Raji (cell line): ENCODE data around the gene NAT16.

Experiments
- POLR2A ChIP-seq: IDR thresholded peaks from 2 replicates; pipeline ENCODE4 v1.6.1; 2011; ENCODE audit warnings: low read depth, low read length, control low read depth; ENCODE audit not compliant: insufficient read depth

The NAT16 gene

DNA sequence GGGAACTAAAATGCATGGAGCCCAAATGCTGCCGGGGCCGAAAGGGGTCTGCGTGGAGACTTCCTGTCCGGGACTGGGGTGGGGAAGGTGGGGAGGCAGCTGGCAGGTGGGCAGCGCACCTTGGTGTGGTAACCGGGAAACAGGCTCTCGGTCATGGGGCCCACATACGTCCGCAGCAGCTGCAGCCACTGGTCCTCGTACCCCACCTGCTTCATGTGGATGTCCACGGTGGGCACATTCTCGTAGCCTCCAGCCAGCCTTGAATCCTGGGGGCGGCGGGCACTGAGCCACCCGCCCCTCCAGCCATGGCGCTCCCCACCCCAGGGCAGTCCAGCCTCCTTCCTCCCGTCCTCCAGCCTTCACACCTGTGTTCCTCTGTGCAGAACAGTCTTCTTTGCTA is 27.4 kb upstream of the NAT16 start:
- TF ChIP-seq POLR2A: no peak

DNA sequence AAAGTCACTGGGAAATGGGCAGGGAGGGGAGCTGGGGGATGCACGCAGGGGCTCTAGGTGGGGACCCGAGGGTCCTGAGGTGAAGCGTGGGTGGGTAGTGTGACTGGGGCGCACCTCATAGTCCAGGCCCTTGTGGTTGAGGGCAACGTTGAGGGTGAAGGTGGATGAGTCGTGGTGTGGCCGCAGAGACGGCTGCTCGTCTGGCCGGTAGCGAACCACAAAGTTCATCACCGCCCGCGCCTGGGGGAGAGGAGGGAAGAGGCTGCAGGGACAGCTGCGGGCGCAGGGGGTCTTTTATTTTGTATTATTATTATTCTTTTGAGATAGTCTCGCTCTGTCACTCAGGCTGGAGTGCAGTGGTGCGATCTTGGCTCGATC is 26.6 kb upstream of the NAT16 start:
- TF ChIP-seq POLR2A: no peak

DNA sequence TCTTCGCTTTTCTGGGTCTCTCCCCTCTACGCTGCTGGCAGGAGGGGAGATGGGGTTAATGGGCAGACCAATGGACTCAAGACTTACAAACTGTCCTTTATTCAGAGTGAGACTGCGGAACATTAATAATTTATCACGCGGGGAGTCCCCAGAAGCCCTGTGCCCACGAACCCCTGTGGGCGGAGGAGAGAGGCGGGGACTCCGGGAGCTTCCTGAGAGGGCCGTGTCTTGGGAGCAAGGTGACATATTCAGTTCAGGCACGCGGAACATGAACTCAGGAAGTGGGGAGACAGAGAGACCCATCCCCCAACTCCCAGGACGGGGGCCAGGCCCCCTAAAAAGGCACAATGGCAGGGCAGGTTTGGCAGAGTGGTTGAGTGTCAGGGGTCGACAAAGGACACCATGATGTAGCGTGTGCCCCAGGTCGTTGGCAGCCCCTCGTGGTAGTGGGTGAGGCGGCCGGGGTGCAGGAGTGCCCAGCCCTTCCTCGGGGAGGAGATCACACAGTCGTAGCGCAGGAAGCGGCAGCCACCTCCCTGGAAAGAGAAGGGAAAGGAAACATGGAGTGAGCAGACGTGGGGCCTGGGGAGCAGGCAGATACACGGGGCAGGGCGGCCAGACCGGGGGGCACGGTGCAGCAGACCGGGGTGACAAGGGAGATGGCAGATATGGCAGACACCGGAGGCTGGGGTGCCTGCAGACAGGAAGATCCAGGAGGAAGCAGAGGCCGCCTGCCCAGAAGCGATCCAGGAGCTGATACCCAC is 26.0 kb upstream of the NAT16 start:
- no peak for TF ChIP-seq POLR2A

DNA sequence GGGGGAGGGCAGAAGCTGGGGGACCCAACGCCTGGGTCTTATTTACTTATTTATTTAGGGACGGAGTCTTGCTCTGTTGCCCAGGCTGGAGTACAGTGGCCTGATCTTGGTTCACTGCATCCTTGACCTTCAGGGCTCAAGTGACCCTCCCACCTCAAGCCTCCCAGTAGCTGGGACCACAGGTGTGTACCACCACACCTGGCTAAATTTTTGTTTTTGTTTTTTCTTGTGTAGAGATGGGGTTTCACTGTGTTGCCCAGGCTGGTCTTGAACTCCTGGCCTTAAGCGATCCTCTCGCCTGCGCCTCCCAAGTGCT is 22.5 kb upstream of the NAT16 start:
- no peak for TF ChIP-seq POLR2A

DNA sequence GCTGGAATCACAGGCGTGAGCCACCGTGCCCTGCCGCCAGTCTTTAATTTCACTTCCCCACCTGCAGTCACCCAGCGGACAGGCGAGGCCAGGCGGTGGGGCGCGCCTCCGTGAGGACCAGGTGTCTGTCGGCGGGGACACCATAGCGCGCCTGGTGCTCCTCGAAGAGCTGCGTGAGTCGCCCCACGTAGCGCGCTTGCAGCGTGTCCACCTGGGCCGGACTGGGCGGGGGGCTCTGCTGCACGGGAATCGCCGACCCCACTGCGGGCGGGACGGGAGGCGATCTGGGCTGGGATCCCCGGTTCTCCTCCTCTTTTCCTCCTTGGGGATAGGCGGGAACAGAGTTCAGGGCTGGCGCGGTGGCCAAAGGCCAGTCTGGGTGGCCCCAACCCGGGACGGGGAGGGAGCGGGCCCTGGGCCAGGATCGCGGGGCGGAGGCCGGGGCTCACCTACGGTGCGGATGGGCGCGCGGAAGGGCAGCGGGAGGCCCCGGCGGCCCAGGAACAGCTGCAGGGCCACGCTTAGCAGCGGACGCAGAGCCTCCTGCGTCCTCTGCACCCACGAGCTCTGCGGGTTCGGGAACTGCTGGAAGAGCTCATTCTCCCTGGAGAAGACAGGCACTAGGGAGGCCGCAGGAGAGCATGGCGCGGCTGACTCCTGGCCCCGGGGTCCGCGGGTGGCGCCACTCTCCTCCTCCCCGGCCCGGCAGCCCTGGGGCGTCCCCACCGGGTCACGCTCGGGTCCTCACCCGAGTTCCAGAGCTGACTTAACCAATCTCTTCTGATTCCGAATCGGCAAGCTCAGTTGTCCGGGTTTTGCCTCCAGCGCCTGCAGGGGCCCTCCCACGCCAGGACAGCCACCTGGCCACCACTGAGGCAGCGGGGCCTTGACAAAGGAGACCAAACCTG is 21.9 kb upstream of the NAT16 start:
- TF ChIP-seq POLR2A: no peak

DNA sequence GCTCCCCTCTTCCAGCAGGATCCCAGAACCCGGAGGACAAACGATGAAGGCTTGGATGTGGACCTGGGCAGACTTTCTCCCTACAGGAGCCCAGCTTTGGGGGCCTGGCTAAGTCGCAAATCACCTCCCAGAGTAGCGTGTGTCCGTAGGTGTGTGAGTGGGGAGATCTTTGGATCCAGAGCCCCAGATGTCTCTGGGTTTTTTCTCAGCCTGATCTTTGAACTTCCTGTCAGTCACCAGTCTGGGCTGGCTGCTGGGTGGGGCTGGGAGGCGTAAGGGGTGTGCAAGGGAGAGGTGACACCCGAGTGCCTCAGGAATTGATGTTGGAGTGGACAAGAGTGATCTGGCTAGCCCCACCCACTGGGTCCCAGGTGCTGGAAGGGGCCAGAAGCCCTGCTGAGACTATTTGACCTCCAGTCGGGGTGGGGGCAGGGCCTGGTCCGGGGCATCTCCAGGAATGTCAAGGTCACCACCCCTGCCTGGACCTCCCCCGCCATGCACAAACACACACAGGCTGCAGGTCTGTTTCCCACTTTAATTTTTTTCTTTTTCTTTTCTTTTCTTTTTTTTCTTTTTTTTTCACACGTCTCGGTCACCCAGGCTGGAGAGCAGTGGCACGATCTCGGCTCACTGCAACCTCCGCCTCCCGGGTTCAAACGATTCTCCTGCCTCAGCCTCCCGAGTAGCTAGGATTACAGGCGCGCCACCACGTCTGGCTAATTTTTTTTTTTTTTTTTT is 20.9 kb upstream of the NAT16 start, which contains the start of gene MOGAT3:
Gene MOGAT3 (minus strand): TSS at position 175 of the 738 bp plus-strand sequence. CDS start 182 bp downstream, outside the sequence.
- TF ChIP-seq POLR2A: no peak

DNA sequence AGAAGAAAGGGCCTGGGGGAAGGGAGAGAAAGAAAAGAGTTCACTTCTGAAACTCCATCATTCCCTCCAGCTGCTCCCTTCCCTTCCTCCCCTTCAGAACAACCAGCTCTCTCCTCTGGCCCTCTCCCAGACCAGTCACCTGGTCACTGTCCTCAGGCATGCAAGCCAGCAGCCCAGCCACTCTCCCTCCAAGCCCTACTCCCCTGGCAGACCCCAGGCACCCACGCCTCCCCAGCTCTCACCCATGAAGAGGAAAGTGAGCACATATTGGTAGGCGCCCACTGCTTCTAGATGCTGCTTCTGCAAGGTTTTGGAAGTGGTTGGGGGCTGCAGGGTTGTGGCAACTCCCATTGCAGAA is 20.4 kb upstream of the NAT16 start:
- no peak for TF ChIP-seq POLR2A

DNA sequence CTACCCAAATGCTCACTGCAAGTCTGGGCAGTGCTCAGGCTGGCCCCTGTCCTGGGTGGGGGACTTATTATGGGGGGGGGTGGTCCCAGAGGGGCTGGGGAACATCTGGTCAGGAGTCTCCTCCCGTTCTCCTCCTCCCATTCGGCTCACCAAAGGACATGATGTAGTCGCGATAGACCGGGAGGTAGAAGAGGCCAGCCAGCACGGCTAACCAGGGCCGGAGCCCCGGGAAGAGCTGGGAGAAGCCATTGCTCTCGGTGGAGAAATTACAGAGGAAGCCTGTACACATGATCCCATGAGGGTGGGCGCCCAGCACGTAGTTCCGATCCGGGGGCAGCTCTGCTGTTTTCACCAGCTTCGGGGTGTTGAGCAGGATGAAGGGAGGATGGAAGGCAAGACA is 18.4 kb upstream of the NAT16 start:
- no peak for TF ChIP-seq POLR2A

DNA sequence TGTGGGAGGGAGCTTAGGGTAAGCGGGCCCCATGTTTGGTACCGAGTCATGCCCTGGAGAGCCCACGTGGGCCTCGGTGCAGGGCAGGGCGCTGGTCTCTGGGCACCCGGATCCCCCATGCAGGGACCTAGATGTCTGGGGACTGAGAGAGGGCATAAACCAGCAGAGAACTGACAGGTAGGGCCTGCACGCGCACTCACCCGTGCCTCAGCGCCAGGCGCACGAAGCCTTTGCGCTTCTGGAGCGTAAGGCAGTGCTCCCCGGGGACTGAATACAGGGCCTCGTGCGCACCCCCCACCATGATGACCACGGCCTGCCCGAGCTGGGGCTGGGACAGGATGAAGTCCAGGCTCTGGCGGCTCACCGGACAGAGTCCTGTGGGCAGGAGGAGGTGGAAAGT is 17.9 kb upstream of the NAT16 start:
- TF ChIP-seq POLR2A: no peak

DNA sequence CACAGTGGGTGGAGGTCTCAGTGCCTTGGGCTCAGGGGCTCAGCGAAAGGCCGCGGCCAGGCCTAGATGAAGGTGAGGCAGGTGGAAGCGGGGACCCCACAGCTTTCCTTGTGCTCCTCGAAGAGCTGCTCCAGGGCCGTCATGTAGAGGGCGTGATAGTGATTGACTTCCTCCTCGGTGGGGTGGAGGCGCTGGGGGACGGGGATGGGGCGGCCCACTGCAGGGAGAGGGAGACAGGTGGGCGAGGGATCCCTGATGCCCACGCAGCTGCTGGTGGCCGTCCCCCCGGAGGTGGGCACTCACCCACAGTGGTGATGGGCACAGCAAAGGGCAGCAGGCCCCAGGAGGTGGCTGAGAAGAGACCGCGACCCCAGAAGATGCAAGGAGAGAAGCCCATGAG is 15.8 kb upstream of the NAT16 start:
- TF ChIP-seq POLR2A: no peak

DNA sequence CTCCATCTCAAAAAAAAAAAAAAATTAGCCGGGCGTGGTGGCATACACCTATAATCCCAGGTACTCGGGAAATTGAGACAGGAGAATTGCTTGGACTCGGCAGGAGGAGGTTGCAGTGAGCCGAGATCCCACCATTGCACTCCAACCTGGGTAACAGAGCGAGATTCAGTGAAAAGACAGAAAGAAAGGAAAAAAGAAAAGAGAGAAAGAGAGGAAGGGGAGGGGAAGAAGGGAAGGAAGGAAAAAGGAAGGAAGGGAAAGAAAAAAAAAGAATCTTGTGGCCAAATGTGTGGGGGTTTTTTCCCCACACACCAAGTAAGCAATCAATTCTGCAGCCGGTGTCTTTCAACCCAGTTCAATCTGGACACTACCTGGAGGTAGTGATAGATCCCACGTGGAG is 9.0 kb upstream of the NAT16 start:
- no peak for TF ChIP-seq POLR2A

DNA sequence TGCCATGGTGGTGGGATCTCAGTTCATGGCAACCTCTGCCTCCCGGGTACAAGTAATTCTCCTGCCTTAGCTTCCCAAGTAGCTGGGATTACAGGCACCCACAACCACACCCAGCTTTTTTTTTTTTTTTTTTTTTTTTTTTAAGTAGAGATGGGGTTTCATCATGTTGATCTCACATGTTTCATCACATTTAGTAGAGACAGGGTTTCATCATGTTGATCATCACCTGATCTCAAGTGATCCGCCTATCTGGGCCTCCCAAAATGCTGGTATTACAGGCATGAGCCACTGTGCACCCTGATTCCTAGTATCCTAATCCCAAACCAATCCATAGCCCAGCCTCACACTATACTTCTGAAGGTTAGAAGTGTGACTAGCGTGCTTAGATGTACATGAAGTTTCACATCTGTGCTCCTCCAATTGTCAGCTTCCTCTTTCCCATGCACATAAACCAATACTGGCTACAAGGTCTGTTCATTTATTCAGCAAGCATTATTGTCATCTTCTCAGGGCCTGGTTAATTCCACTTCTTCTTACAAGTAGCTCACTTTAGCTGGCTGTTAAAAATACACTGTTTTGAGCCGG is 6.8 kb upstream of the NAT16 start:
- TF ChIP-seq POLR2A: no peak

DNA sequence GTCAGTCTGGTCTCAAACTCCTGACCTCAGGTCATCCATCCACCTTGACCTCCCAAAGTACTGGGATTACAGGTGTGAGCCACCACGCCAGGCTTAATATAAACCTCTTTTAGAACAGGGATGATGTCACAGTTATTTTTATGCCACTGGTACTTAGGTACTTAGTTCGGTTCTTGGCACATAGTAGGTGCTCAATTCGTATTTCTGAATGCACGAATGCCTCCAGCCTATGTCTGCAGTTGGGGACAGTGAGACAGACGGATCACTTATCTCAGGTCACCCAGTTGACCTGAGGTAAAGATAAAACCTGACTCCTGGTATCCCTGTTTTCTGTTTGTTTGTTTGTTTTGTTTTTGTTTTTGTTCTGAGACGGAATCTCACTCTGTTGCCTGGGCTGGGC is 6.1 kb upstream of the NAT16 start:
- no peak for TF ChIP-seq POLR2A

DNA sequence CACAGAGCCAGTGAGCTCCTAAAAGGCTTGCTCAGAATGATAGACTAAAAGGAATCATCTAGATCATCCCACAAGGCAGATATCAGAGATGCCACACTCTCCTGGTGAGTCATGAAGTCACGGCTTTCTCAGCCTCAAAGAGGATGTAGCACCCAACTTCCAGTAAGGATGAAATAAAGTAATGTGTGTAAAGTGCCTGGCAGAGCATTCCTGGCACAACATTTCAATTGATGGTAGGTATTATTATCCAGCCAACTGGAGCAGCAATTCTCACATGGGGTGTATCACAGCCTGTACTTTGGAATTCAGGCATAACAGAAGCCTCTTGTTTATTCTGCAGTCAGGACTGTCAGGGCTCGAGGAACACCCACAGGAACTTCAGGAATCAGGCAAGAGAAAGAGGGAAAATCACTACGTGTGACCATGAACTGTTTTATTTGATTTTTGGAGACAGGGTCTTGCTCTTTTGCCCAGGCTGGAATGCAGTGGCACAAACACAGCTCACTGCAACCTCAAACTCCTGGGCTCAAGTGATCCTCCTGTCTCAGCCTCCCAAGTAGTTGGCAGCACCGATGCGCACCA is 5.3 kb upstream of the NAT16 start:
- TF ChIP-seq POLR2A: no peak

DNA sequence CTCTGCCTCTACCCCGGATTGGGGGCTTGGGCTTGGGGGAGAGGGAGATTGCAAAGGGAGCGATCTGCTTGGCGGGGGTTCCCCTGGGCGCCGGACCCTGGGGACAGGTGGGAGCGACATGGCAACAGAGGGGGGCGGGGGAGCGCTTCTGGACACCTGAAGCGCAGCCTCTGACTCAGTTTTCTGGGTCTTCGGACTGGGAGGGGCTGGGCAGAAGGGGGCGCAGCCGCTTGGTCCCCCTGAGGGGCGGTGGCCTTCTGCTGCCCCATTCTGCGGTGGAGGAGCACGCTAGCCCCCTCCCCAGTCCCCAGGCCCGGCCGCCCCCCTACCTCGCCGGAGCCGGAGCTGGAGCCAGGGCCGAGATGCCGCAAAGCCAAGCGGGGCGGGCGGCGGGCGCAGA is 380 bp downstream of the NAT16 start:
- no peak for TF ChIP-seq POLR2A
